ENCODE measurements around the gene RNF148.

- TF ChIP-seq CTCF (IDR thresholded peaks at IDR 0.05) (no peak), EP300 (IDR thresholded peaks at IDR 0.05) (no peak)
Measured at GRCh38 chr7:122682815-122683550, 19.7 kb downstream of the RNF148 start.
